Spleen (tissue), 3 donors: ENCODE results near the gene NRARP.

Source experiments
- POLR2A ChIP-seq, 3 donors: fragments of 450-650 bp; IDR thresholded peaks; one replicate each; pipeline ENCODE4 v1.5.1; 2017; ENCODE audit warnings: antibody characterized with exemption in 3 of 3, mild to moderate bottlenecking in 1 of 3
- POLR2AphosphoS5 ChIP-seq, 3 donors: sonication (generic); formaldehyde crosslinking; IDR thresholded peaks; one replicate each; pipeline ENCODE4 v1.5.1; 2017; ENCODE audit warnings: antibody characterized with exemption in 3 of 3

GRCh38 chr9:137265496-137266161, 36.4 kb downstream of the NRARP start:
- TF ChIP-seq POLR2A (IDR thresholded peaks at IDR 0.05), result no peak
- peak in 1 of 3 donors; percentile 34 for TF ChIP-seq POLR2AphosphoS5 (IDR thresholded peaks at IDR 0.05)
